Frontal cortex (tissue), 4 donors: Measurements from ENCODE around the gene SLC25A44. TPM values are rescaled to one million over a fixed set of nuclear protein-coding genes. Genes with fewer than 3 reads are reported as not detected.

Experiments used
- DNase-seq, 2 donors: peaks; one replicate each; pipeline ENCODE4 v3.0.0; 2012; ENCODE audit warnings: low spot score in 2 of 2
- FAIRE-seq: peaks from 2 replicates; lab custom pipeline; 2012; peaks lifted over from hg19 to GRCh38; lab: Jason Lieb, UNC
- total RNA-seq: library from RNA; depleted of rRNA; stranded (reverse); fragments of >200 nt; gene quantifications from one replicate; pipeline ENCODE4 v1.2.3, GENCODE V29; 2014
- donor health status: control.
- donor health status: control.
- donor health status: control.

SLC25A44 gene
- total RNA-seq, 1 donor from 2014 or later = 8.6 TPM

- no peak for DNase-seq
- no peak for FAIRE-seq
Observed at GRCh38 chr1:156229809-156230472, 36.0 kb downstream of the SLC25A44 start.

- no peak for DNase-seq
- no peak for FAIRE-seq
Observed at GRCh38 chr1:156230473-156230837, 36.6 kb downstream of the SLC25A44 start.

GRCh38 chr1:156232201-156232894 is 38.4 kb downstream of the SLC25A44 start:
- DNase-seq (no peak), FAIRE-seq (no peak)

DNA sequence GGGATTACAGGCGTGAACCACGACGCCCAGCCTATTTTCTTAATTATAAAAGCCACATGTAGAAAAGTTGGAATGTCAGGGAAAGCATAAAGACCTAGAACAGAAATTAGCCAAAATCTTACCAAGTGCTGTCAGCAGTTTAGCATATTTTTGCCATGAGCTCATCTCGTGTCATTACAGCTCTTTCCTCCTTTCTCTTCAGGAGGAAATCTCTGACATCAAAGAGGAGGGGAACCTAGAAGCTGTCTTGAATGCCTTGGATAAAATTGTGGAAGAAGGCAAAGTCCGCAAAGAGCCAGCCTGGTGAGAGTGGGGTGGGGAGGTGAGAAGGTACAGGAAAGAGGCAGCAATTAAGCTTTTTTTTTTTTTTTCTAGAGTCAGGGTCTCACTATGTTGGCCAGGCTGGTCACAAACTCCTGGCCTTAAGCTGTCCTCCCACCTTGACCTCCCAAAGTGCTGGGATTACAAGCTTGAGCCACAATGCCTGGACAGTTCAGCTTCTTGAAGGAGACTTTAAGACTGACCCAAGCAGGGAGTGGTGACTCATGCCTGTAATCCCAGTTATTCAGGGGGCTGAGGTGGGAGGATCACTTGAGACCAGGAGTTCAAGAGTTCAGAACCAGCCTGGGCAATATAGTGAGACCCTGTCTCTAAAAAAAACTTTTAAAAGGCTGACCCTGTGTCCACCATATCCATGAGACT is 39.7 kb downstream of the SLC25A44 start:
- DNase-seq = no peak
- FAIRE-seq = no peak

DNA sequence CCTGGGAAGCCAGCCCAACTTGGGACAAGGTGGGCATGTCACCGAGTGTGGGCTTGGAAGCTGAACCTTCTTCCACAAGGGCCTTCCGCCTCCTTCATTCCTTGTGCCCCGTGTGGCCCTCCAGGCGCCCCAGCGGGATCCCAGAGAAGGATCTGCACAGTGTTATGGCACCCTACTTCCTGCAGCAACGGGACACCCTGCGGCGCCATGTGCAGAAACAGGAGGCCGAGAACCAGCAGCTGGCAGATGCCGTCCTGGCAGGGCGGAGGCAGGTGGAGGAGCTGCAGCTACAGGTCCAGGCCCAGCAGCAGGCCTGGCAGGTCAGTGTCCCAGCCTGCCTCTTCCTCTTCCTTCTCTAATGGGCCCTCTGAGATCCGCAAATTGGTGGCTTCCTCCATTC is 42.3 kb downstream of the SLC25A44 start:
- no peak for DNase-seq
- FAIRE-seq = no peak

DNA sequence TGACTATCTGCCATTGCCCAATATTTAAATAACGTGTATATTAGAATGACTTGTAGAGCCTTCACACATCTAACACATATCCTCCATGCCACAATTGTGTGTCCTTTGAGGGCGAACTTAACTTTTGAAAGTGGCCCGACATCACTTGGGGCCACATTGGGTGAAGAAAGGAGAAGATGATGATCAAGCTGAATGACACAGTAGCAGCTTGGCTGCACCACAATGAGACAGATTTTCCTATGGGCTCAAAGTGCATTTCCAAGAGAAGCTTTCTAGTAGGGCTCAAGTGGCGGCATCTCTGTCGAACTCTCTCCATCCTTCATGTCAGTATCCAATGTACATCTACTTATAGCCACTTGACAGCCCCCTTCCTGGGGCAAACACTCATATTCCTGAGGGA is 44.3 kb downstream of the SLC25A44 start:
- DNase-seq = no peak
- no peak for FAIRE-seq

GRCh38 chr1:156241311-156241811 is 47.5 kb downstream of the SLC25A44 start:
- DNase-seq (no peak), FAIRE-seq (no peak)

- no peak for DNase-seq
Observed at GRCh38 chr1:156241926-156242325, 48.0 kb downstream of the SLC25A44 start, which contains the start of gene BGLAP. TSS of gene BGLAP (plus strand) at chr1:156242184. CDS start at chr1:156242232, 48 bp downstream.

DNA sequence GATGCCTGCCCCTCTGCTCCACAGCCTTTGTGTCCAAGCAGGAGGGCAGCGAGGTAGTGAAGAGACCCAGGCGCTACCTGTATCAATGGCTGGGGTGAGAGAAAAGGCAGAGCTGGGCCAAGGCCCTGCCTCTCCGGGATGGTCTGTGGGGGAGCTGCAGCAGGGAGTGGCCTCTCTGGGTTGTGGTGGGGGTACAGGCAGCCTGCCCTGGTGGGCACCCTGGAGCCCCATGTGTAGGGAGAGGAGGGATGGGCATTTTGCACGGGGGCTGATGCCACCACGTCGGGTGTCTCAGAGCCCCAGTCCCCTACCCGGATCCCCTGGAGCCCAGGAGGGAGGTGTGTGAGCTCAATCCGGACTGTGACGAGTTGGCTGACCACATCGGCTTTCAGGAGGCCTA is 48.8 kb downstream of the SLC25A44 start:
- FAIRE-seq = no peak
- DNase-seq = no peak

More at GRCh38 chr1:156241926-156242325, 48.0 kb downstream of the SLC25A44 start, which contains the start of gene BGLAP:
- no peak for FAIRE-seq

DNA sequence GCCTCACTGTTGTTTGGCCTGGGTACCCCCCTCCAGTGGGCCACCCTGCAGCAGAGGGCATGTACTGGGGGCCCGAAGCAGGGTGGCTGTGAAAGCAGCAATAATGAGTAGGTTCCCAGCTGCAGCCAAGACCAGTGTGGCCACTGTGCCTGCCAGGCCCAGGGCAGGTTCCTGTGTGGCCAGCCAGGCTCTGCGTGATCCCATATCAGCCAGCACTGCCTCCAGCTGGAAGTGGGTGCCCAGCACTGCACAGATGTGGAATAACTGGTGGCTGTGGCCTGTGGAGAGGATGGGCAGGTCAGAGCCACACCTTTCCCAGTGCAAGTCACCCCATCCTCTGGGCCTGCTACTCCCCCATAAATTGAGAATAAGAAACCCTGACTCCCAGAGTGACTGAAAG is 50.2 kb downstream of the SLC25A44 start:
- FAIRE-seq (no peak), DNase-seq (no peak)

- FAIRE-seq (no peak), DNase-seq (no peak)
Observed at GRCh38 chr1:156244712-156245111, 50.8 kb downstream of the SLC25A44 start.

GRCh38 chr1:156245451-156246232 is 51.7 kb downstream of the SLC25A44 start:
- peak in 1 of 2 donors; percentile 39 for DNase-seq
- FAIRE-seq = no peak

GRCh38 chr1:156246241-156246780 is 52.4 kb downstream of the SLC25A44 start:
- FAIRE-seq = no peak

GRCh38 chr1:156246781-156247459 is 53.0 kb downstream of the SLC25A44 start:
- FAIRE-seq (no peak), DNase-seq (peak in 1 of 2 donors; percentile 51)

More at GRCh38 chr1:156246241-156246780, 52.4 kb downstream of the SLC25A44 start:
- no peak for DNase-seq

- DNase-seq = peak; percentile 84 to 86
Observed at GRCh38 chr1:156247460-156248322, 53.8 kb downstream of the SLC25A44 start, which contains the start of gene PAQR6. TSS of gene PAQR6 (minus strand) at chr1:156248056. CDS start at chr1:156246731, 1,325 bp downstream.

DNA sequence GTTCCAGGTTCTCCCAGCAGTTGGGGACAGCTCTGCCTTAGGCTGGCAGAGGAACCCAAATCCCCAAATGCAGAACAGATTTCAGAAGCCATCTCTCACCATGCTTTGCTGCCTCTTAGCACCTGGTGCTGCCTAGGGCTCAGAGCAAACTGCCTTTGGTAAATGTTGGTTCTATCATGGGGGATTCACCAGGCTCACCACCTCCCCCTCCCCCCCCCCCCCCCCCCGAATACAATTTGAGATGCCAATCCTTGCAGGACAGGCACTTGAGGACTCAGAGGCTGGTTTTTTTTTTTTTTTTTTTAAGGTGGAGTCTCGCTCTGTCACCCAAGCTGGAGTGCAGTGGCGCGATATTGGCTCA is 54.4 kb downstream of the SLC25A44 start:
- DNase-seq (no peak), FAIRE-seq (no peak)

More at GRCh38 chr1:156247460-156248322, 53.8 kb downstream of the SLC25A44 start, which contains the start of gene PAQR6:
- FAIRE-seq = no peak

DNA sequence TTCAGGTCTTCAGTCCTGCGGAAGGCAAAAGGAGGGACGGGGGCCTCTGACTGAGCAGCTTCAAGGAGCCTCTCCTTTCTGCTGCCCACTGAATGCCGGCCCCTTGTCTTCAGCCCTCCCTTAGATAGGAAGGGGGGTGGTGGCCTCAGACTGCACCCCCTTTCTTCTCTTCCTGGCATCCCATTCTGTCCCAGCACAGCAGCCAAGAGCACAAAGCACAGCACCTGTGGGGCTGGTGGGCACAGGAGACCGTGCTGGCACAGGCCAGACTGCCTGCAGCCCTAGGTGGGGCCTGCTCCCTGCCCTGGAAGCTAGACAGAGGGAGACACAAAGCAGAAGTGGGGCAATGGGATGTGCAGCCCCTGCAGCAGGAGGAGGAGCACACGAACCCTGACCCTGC is 55.7 kb downstream of the SLC25A44 start:
- FAIRE-seq (no peak), DNase-seq (no peak)

GRCh38 chr1:156251527-156251926 is 57.6 kb downstream of the SLC25A44 start:
- DNase-seq (no peak), FAIRE-seq (no peak)
